Activated CD4-positive, CD25-positive, alpha-beta regulatory T cell treated with anti-CD3 and anti-CD28 coated beads, Interleukin-2, amount 50 U/mL, for 72 hours (primary cell): ENCODE data around the gene CACNA1C.

Experiments used
- DNase-seq: peaks from one replicate; pipeline ENCODE4 v3.0.0; 2021

Gene CACNA1C

GRCh38 chr12:2578211-2578610, 525.4 kb downstream of the CACNA1C start:
- DNase-seq = no peak

DNA sequence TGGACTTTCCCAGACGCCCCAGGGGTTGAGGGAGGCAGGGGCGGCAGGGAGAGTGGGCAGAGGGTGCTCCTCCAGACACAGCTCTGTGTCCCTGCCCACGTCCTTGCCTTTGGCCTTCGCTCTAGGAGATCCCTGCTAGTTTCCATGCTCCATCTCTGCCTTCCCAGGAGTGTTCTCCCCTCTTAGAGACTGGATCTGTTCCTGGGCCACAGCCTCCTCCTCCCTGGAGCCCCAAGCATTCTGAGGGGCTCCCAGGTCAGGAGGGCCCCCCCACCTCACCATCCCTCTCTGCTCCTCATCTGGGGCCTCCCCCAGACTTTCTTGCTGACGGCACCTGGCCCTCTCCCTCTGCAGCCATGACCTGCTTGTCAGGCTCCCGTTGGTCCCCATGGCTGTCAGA, 526.0 kb downstream of the CACNA1C start:
- DNase-seq = no peak

GRCh38 chr12:2580821-2581220, 528.0 kb downstream of the CACNA1C start:
- DNase-seq = no peak

DNA sequence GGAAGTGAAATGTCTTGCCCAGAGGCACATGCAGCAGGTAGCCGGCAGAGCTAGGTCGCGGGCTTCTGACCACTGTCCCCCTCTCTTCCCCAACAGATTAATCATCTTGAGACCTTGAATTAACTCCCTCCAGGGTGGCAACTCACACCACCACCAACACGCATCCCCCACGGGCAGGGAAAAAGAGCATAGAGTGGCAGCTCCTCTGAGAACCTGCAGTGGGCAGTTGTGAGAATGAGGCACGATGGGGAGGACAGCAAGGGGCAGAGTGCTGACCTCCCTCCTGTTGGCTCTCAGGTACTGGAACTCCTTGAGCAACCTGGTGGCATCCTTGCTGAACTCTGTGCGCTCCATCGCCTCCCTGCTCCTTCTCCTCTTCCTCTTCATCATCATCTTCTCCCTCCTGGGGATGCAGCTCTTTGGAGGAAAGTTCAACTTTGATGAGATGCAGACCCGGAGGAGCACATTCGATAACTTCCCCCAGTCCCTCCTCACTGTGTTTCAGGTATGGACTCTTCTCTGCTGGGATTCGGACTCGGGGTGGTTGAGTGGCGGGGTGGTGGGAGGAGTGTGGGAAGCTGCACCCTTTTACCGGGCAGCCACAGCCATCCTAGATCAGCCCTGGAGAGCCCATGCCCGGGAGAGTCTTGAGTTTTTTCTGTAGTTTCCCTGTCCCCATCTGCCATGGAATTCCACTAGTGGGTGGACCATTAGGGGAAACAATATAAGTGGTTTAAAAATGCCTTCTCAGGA, 528.7 kb downstream of the CACNA1C start:
- DNase-seq = no peak

- DNase-seq = no peak
Observed at GRCh38 chr12:2582631-2583030, 529.8 kb downstream of the CACNA1C start.

DNA sequence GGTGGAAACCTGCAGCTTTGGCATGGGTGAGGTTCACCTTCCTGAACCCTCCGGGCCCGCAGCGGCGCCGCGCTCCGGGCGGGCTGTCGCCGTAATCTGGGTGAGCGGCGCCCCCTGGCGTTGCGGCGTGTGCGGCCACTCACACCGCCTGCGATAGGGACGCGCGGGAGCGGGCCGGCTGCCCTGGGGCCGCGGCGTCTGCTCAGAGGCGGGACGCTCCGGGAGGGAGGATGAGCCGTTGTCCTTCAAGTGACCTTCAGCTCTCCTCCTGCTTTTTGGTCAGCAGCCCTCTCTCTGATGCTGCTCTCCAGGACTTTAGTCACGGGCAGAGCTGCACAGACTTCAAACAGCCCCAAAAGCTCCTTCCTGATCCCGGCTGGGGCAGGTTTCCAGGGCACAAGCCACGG, 530.3 kb downstream of the CACNA1C start:
- peak; percentile 66 for DNase-seq

GRCh38 chr12:2583642-2584401, 531.0 kb downstream of the CACNA1C start:
- DNase-seq = no peak

GRCh38 chr12:2586156-2587038, 533.6 kb downstream of the CACNA1C start:
- DNase-seq = no peak

- no peak for DNase-seq
Observed at GRCh38 chr12:2588345-2588744, 535.6 kb downstream of the CACNA1C start.

- no peak for DNase-seq
Observed at GRCh38 chr12:2589381-2589780, 536.6 kb downstream of the CACNA1C start.

DNA sequence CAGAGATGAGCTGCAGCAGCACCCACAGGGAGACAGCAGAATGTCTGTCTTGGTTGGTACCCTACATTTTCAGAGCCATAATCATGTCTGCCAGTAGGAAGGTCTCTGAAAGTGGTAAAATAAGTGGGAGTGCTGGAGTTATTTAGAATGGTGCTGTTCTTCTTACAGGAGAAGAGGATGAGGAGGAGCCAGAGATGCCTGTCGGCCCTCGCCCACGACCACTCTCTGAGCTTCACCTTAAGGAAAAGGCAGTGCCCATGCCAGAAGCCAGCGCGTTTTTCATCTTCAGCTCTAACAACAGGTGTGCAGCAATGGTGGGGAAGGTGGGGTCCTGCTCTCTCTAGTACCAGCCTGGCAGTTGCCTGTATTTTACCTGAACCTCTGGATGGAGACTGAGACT, 540.3 kb downstream of the CACNA1C start:
- no peak for DNase-seq

- no peak for DNase-seq
Observed at GRCh38 chr12:2596441-2596840, 543.7 kb downstream of the CACNA1C start.

DNA sequence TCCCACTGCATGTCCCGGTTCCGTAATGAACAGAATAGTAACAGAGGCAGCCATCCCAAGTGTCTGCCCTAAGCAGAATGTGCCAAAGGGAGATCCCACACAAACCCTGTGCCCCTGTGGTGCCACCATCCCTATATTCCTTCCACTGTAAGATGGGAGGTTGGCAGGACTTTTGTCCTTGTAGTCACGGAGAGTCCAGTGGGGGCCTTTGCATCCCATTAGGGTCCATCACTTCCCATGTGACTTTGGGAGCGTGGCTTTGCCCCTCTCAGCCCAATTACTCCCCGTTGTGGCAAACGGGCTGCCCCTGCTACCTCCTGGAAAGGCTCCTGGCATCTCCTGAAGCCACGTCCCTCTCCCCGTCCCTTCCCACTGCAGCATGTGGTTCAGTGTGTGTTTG, 552.5 kb downstream of the CACNA1C start:
- no peak for DNase-seq

GRCh38 chr12:2606186-2606910, 553.6 kb downstream of the CACNA1C start:
- no peak for DNase-seq

DNA sequence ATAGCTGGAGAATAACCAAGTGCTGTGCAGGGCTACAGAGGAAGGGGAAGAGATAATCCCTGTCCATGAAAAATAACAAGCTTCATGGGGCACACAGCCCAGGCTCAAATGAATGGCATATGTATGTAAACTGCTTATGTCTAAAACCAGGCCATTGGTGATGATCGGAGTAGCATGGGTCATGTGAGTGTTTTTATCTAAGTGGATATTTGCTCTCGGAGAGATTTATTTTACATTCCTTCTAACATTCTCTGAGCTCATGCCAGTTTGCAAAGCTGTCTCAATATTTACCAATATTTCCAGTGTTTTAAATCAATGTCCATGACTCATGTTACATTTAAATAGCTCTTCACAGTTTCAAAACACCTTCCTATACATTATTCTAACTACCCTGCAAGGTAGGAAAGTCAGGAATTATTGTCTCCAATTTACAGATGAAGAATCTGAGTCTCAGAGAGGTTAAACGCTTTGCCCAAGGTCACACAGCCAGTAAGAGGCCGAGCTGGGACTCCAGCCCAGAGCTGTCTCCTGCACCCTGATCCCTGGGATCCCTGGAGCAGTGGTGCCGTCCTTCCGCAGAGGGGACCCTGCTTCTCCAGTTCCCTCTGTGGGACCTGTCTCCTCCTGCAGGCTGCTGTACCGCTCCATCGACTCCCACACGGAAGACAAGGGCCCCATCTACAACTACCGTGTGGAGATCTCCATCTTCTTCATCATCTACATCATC, 555.3 kb downstream of the CACNA1C start:
- DNase-seq = no peak

DNA sequence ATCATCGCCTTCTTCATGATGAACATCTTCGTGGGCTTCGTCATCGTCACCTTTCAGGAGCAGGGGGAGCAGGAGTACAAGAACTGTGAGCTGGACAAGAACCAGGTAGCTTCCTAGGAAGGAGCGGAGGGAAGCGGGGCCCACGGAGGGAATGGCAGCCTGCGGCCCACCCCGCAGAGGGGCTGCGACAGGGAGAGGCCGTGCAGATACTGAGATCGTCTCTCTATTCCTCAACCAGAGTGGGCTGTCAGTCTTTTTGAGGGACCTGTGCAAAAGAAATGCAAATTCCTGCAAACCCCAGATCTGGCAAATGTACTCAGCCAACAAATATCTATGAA, 555.8 kb downstream of the CACNA1C start:
- no peak for DNase-seq

GRCh38 chr12:2609020-2609419, 556.2 kb downstream of the CACNA1C start:
- DNase-seq = no peak

DNA sequence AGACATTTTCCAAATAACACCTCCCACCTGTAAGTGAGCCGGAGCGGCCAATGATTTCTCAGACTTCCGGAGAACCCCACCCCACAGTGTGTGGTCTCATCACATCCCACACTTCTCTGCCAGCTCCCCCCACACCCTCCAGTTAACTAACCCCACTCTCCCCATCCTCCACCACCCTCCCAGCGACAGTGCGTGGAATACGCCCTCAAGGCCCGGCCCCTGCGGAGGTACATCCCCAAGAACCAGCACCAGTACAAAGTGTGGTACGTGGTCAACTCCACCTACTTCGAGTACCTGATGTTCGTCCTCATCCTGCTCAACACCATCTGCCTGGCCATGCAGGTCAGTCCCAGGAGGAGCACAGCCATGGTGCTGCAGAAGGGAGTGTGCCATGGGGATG, 557.6 kb downstream of the CACNA1C start:
- no peak for DNase-seq

DNA sequence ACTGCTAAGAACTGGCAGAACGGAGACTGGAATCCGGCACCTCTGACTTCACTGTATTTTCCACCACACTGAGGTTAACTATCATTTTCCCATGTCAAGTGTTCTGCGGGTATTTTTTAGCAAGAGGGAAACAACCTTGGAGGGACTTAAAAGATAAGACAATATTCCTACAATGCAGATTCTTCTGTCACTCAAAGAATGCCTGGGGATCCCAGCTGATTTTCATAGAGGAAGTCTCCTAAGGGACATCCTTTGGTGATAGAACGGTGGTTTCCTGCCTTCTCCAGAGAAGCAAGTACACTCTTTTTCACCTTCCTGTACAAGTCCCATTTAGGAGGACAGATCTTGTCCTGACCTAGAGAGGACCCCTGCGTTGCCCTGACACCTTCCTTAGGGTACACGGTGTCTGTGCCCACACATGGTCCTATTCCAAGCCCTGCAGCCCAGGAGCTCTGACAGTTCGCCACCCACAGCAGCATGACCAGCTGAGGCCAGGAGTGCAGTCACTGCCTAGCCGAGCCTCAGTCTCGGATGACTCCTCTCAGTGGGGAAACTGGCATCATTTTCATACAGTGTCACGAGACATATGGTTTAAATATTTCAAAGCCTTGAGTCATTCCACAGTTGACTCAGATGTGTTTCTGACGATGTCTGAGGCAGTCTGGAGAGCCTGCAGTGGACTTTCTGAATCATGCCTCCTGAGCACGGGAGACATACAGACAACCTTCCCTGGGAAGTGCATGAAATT, 560.7 kb downstream of the CACNA1C start:
- DNase-seq = no peak

- no peak for DNase-seq
Observed at GRCh38 chr12:2614341-2614740, 561.6 kb downstream of the CACNA1C start.

- DNase-seq = no peak
Observed at GRCh38 chr12:2615665-2616402, 563.0 kb downstream of the CACNA1C start.
